Measurements from ENCODE around the gene PRKN. TPM values are rescaled to one million over a fixed set of nuclear protein-coding genes. Genes with fewer than 3 reads are reported as not detected.

PRKN gene
- total and polyA plus RNA-seq, 2 experiments from 2014 or later, result 1.2 to 2.3 TPM

- 84 to 90% methylated on average over 12 of the region's 12 CpGs for WGBS, 2 experiments (ENCODE audit: low coverage in 1 of 2, low lambda C conversion rate in 2 of 2, missing lambda C conversion rate in 2 of 2)
- Histone ChIP-seq H3K4me3 (no peak overlapping the region), H3K79me2 (ENCODE audit: insufficient read depth) (no peaks in the 10 kb centered on the region), H3F3A (ENCODE audit: insufficient read depth) (no peaks in the 10 kb centered on the region), H3K27me3 (replicated peaks; ENCODE audit: insufficient read depth) (no peaks in the 10 kb centered on the region), H3K4me1 (ENCODE audit: insufficient read depth) (no peaks in the 10 kb centered on the region), H3K36me3 (ENCODE audit: low read depth) (no peaks in the 10 kb centered on the region), H4K20me1 (ENCODE audit: insufficient read depth) (no peaks in the 10 kb centered on the region), H2AFZ (no peak overlapping the region), H3K9ac (no peak overlapping the region), H3K9me2 (ENCODE audit: insufficient read depth) (no peaks in the 10 kb centered on the region), H3K27ac (no peak overlapping the region), H3K4me2 (ENCODE audit: unreplicated experiment) (no peak overlapping the region), H3K9me3 (ENCODE audit: low read depth) (no peaks in the 10 kb centered on the region)
- in situ Hi-C loops (cut with MboI), result no loop called here
- DNase-seq, result no peak
- TF ChIP-seq EZH2 (IDR thresholded peaks at IDR 0.05; ENCODE audit: insufficient read depth, poor library complexity, severe bottlenecking), result no peak
- no peak for TF ChIP-seq EZH2phosphoT487 (IDR thresholded peaks at IDR 0.05; ENCODE audit: insufficient read depth, low read depth)
These were observed 768.5 kb downstream of the PRKN start for GRCh38 chr6:161959072-161959471.

GRCh38 chr6:161956082-161956481 lies 771.5 kb downstream of the PRKN start:
- no peak overlapping the region for H2AFZ ChIP-seq
- H3K4me1 ChIP-seq (ENCODE audit: insufficient read depth), result no peaks in the 10 kb centered on the region
- no peaks in the 10 kb centered on the region for H3K27me3 ChIP-seq (replicated peaks; ENCODE audit: insufficient read depth)
- no peaks in the 10 kb centered on the region for H4K20me1 ChIP-seq (ENCODE audit: insufficient read depth)
- no peaks in the 10 kb centered on the region for H3K9me2 ChIP-seq (ENCODE audit: insufficient read depth)
- in situ Hi-C loops (cut with MboI), result no loop called here
- no peaks in the 10 kb centered on the region for H3F3A ChIP-seq (ENCODE audit: insufficient read depth)
- no peak overlapping the region for H3K9ac ChIP-seq
- no peak overlapping the region for H3K27ac ChIP-seq
- H3K9me3 ChIP-seq (ENCODE audit: low read depth), result no peaks in the 10 kb centered on the region
- no peaks in the 10 kb centered on the region for H3K79me2 ChIP-seq (ENCODE audit: insufficient read depth)
- no peak overlapping the region for H3K4me2 ChIP-seq (ENCODE audit: unreplicated experiment)
- H3K36me3 ChIP-seq (ENCODE audit: low read depth), result no peaks in the 10 kb centered on the region
- no peak for DNase-seq
- TF ChIP-seq EZH2phosphoT487 (IDR thresholded peaks at IDR 0.05; ENCODE audit: insufficient read depth, low read depth) (no peak), EZH2 (IDR thresholded peaks at IDR 0.05; ENCODE audit: insufficient read depth, poor library complexity, severe bottlenecking) (no peak)
- no peak overlapping the region for H3K4me3 ChIP-seq
- 30 to 38% methylated on average over 1 of the region's 1 CpG for WGBS, 2 experiments (ENCODE audit: low coverage in 1 of 2, low lambda C conversion rate in 2 of 2, missing lambda C conversion rate in 2 of 2)

GRCh38 chr6:161954699-161955276 lies 772.8 kb downstream of the PRKN start:
- Histone ChIP-seq H3K4me3 (no peak overlapping the region), H3K27ac (no peak overlapping the region), H3K4me1 (ENCODE audit: insufficient read depth) (no peaks in the 10 kb centered on the region), H3K9ac (no peak overlapping the region), H2AFZ (no peak overlapping the region), H4K20me1 (ENCODE audit: insufficient read depth) (no peaks in the 10 kb centered on the region), H3K36me3 (ENCODE audit: low read depth) (no peaks in the 10 kb centered on the region), H3K9me3 (ENCODE audit: low read depth) (no peaks in the 10 kb centered on the region), H3K79me2 (ENCODE audit: insufficient read depth) (no peaks in the 10 kb centered on the region), H3K27me3 (replicated peaks; ENCODE audit: insufficient read depth) (no peaks in the 10 kb centered on the region), H3F3A (ENCODE audit: insufficient read depth) (no peaks in the 10 kb centered on the region), H3K9me2 (ENCODE audit: insufficient read depth) (no peaks in the 10 kb centered on the region), H3K4me2 (ENCODE audit: unreplicated experiment) (no peak overlapping the region)
- in situ Hi-C loops (cut with MboI), result no loop called here
- TF ChIP-seq EZH2 (IDR thresholded peaks at IDR 0.05; ENCODE audit: insufficient read depth, poor library complexity, severe bottlenecking) (no peak), EZH2phosphoT487 (IDR thresholded peaks at IDR 0.05; ENCODE audit: insufficient read depth, low read depth) (no peak)
- WGBS, 2 experiments (ENCODE audit: low coverage in 1 of 2, low lambda C conversion rate in 2 of 2, missing lambda C conversion rate in 2 of 2), result 67 to 68% methylated on average over 5 of the region's 5 CpGs
- no peak for DNase-seq

GRCh38 chr6:161954077-161954476 lies 773.5 kb downstream of the PRKN start:
- Histone ChIP-seq H3F3A (ENCODE audit: insufficient read depth) (no peaks in the 10 kb centered on the region), H4K20me1 (ENCODE audit: insufficient read depth) (no peaks in the 10 kb centered on the region), H3K9me3 (ENCODE audit: low read depth) (no peaks in the 10 kb centered on the region), H3K27me3 (replicated peaks; ENCODE audit: insufficient read depth) (no peaks in the 10 kb centered on the region), H3K9ac (no peak overlapping the region), H3K79me2 (ENCODE audit: insufficient read depth) (no peaks in the 10 kb centered on the region), H3K4me3 (no peak overlapping the region), H3K36me3 (ENCODE audit: low read depth) (no peaks in the 10 kb centered on the region), H3K9me2 (ENCODE audit: insufficient read depth) (no peaks in the 10 kb centered on the region), H3K27ac (no peak overlapping the region), H3K4me2 (ENCODE audit: unreplicated experiment) (no peak overlapping the region), H3K4me1 (ENCODE audit: insufficient read depth) (no peaks in the 10 kb centered on the region), H2AFZ (no peak overlapping the region)
- DNase-seq, result no peak
- 74 to 78% methylated on average over 10 of the region's 10 CpGs for WGBS, 2 experiments (ENCODE audit: low coverage in 1 of 2, low lambda C conversion rate in 2 of 2, missing lambda C conversion rate in 2 of 2)
- in situ Hi-C loops (cut with MboI), result no loop called here
- no peak for TF ChIP-seq EZH2 (IDR thresholded peaks at IDR 0.05; ENCODE audit: insufficient read depth, poor library complexity, severe bottlenecking)
- TF ChIP-seq EZH2phosphoT487 (IDR thresholded peaks at IDR 0.05; ENCODE audit: insufficient read depth, low read depth), result no peak

GRCh38 chr6:161951126-161951525 lies 776.4 kb downstream of the PRKN start:
- in situ Hi-C loops (cut with MboI), result no loop called here

More at GRCh38 chr6:161951126-161951525, 776.4 kb downstream of the PRKN start:
- Histone ChIP-seq H3K27ac (no peak overlapping the region), H3K79me2 (ENCODE audit: insufficient read depth) (no peaks in the 10 kb centered on the region), H4K20me1 (ENCODE audit: insufficient read depth) (no peaks in the 10 kb centered on the region), H3K9me3 (ENCODE audit: low read depth) (no peaks in the 10 kb centered on the region), H3K9me2 (ENCODE audit: insufficient read depth) (no peaks in the 10 kb centered on the region), H3K27me3 (replicated peaks; ENCODE audit: insufficient read depth) (no peaks in the 10 kb centered on the region), H3K4me1 (ENCODE audit: insufficient read depth) (no peaks in the 10 kb centered on the region), H3F3A (ENCODE audit: insufficient read depth) (no peaks in the 10 kb centered on the region), H3K36me3 (ENCODE audit: low read depth) (no peaks in the 10 kb centered on the region), H3K4me3 (no peak overlapping the region), H3K9ac (no peak overlapping the region), H3K4me2 (ENCODE audit: unreplicated experiment) (no peak overlapping the region), H2AFZ (no peak overlapping the region)
- 79 to 84% methylated on average over 2 of the region's 2 CpGs for WGBS, 2 experiments (ENCODE audit: low coverage in 1 of 2, low lambda C conversion rate in 2 of 2, missing lambda C conversion rate in 2 of 2)
- DNase-seq, result no peak
- TF ChIP-seq EZH2phosphoT487 (IDR thresholded peaks at IDR 0.05; ENCODE audit: insufficient read depth, low read depth) (no peak), EZH2 (IDR thresholded peaks at IDR 0.05; ENCODE audit: insufficient read depth, poor library complexity, severe bottlenecking) (no peak)
